KMS-11 (cell line): Measurements from ENCODE around the gene CD101.

Experiments
- H2AFZ ChIP-seq: fragments of 200-600 bp; sonication (generic); 2 replicates; pipeline ENCODE4 v1.6.1; 2016; ENCODE audit warnings: antibody characterized with exemption, mixed run types, low read depth
- H3K27ac ChIP-seq: fragments of 200-600 bp; sonication (generic); 2 replicates; pipeline ENCODE4 v1.6.1; 2016; ENCODE audit warnings: mild to moderate bottlenecking, mixed run types
- H3K27me3 ChIP-seq: fragments of 200-600 bp; sonication (generic); 2 replicates; pipeline ENCODE4 v1.6.1; 2017; ENCODE audit warnings: mild to moderate bottlenecking, low read depth, mixed run types, moderate library complexity; ENCODE audit not compliant: insufficient read depth
- H3K36me3 ChIP-seq: fragments of 200-600 bp; sonication (generic); 2 replicates; pipeline ENCODE4 v1.6.1; 2017; ENCODE audit warnings: mild to moderate bottlenecking, mixed run types; ENCODE audit not compliant: insufficient read depth
- H3K4me1 ChIP-seq: fragments of 200-600 bp; sonication (generic); 2 replicates; pipeline ENCODE4 v1.6.1; 2016; ENCODE audit warnings: mild to moderate bottlenecking, low read depth, mixed run types; ENCODE audit not compliant: poor library complexity, severe bottlenecking
- H3K4me2 ChIP-seq: fragments of 200-600 bp; sonication (generic); 2 replicates; pipeline ENCODE4 v1.7.0; 2016; ENCODE audit warnings: mild to moderate bottlenecking, mixed run types
- H3K4me3 ChIP-seq: fragments of 200-600 bp; sonication (generic); IDR thresholded peaks from 2 replicates; pipeline ENCODE4 v1.6.1; 2017; ENCODE audit warnings: low read depth, low read length, mixed read lengths; ENCODE audit not compliant: insufficient read depth
- H3K79me2 ChIP-seq: fragments of 200-600 bp; sonication (generic); 2 replicates; pipeline ENCODE4 v1.6.1; 2016; ENCODE audit warnings: low read depth, mixed run types; ENCODE audit not compliant: insufficient read depth
- H3K9ac ChIP-seq: fragments of 200-600 bp; sonication (generic); 2 replicates; pipeline ENCODE4 v1.6.1; 2016; ENCODE audit warnings: mild to moderate bottlenecking, mixed run types
- H4K20me1 ChIP-seq: fragments of 200-600 bp; sonication (generic); 2 replicates; pipeline ENCODE4 v1.6.1; 2016; ENCODE audit warnings: mild to moderate bottlenecking, mixed run types; ENCODE audit not compliant: insufficient read depth
- CTCF ChIP-seq: fragments of 200-600 bp; sonication (generic); conservative IDR thresholded peaks from 2 replicates; pipeline ENCODE4 v1.6.1; 2017; ENCODE audit warnings: low read depth, mild to moderate bottlenecking, antibody characterized with exemption, low read length, moderate library complexity, mixed read lengths

Gene CD101

DNA sequence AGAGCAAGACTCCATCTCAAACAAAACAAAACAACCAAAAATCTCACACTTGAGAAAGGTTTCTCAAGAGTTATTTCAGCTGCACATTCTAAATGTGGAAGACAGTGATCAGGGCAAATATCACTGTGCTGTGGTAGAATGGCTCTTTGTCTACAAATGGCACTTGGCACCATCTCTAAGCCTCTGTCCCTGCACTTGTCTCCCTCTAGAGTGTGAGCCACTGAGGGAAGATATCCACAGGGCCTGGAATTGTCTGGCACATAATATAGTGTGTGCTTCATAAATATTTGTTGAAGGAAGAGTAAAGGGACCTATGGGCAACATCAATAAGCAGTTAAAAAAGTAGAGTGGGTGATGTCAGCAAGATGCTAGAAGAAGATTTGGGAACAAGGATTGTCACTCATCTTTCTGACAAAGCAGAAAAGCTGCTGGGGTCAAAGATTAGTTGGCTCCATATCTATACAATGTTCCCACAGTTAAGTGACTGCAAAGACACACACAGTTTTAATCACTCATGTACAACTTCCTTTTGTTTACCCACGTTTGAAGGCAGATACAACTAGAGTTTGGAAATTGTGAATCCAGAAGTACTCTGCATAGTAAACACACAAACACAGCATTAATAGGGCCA, 19.1 kb downstream of the CD101 start:
- H3K4me2 ChIP-seq: no peak overlapping the region
- H3K27ac ChIP-seq: no peak overlapping the region
- no peak overlapping the region for H3K9ac ChIP-seq
- no peaks in the 10 kb centered on the region for H3K36me3 ChIP-seq
- no peaks in the 10 kb centered on the region for H4K20me1 ChIP-seq
- H3K27me3 ChIP-seq: no peaks in the 10 kb centered on the region
- H3K4me3 ChIP-seq: no peak overlapping the region
- no peak for TF ChIP-seq CTCF
- H3K4me1 ChIP-seq: no peaks in the 10 kb centered on the region
- no peaks in the 10 kb centered on the region for H3K79me2 ChIP-seq
- no peak overlapping the region for H2AFZ ChIP-seq

DNA sequence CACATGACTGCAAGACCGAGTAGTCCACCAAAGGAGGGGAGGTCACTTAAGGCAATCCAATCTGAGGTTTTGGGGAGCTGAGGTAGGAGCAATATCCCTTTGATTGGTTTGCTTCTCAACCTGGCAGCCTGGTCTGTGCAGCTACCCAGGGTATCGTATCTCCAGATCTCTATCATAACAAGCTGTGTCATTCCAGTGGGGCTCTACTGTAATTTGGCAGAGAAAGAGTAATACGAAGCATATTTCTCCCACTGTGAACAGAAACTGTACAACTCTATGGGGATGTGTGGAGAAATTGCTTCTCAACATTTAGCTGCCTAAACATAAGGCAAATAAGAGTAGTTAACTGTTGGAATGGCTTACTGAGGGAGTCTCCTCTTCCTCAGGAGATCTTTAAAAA, 20.6 kb downstream of the CD101 start:
- H3K79me2 ChIP-seq: no peaks in the 10 kb centered on the region
- H3K27me3 ChIP-seq: no peaks in the 10 kb centered on the region
- no peak overlapping the region for H3K9ac ChIP-seq
- H4K20me1 ChIP-seq: no peaks in the 10 kb centered on the region
- H3K36me3 ChIP-seq: no peaks in the 10 kb centered on the region
- no peak for TF ChIP-seq CTCF
- H2AFZ ChIP-seq: no peak overlapping the region
- H3K4me2 ChIP-seq: no peak overlapping the region
- no peak overlapping the region for H3K27ac ChIP-seq
- no peaks in the 10 kb centered on the region for H3K4me1 ChIP-seq
- H3K4me3 ChIP-seq: no peak overlapping the region

DNA sequence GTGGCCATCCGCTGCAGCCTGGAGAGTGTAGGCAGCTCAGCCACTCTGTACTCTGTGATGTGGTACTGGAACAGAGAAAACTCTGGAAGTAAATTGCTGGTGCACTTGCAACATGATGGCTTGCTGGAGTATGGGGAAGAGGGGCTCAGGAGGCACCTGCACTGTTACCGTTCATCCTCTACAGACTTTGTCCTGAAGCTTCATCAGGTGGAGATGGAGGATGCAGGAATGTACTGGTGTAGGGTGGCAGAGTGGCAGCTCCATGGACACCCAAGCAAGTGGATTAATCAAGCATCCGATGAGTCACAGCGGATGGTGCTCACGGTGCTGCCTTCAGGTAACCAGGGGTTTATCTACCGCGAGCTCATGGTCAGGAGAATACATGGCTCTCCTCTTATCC, 24.0 kb downstream of the CD101 start:
- TF ChIP-seq CTCF: no peak
- Histone ChIP-seq H3K27ac (no peak overlapping the region), H3K36me3 (no peaks in the 10 kb centered on the region), H3K9ac (no peak overlapping the region), H2AFZ (no peak overlapping the region), H3K4me3 (no peak overlapping the region), H4K20me1 (no peaks in the 10 kb centered on the region), H3K4me1 (no peaks in the 10 kb centered on the region), H3K79me2 (no peaks in the 10 kb centered on the region), H3K27me3 (no peaks in the 10 kb centered on the region), H3K4me2 (no peak overlapping the region)

DNA sequence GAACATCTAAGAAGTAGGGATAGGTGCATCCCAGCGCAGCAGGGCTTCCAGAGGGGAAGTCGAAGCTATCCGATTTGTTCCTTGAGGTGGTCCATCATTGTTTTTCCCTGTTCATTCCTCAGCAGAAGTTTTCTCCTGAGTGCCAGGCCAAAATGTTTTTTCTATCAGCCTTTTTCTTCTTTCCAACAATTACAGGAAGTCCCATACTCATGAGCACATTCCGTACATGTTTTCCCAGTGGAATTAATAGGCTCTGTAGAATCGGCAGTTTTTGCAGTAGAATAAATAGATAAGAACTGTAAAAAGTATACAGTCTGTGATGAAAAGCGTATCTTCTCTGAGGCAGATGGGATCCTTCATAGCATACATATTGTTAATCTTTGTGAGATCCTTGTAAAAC, 24.8 kb downstream of the CD101 start:
- no peak overlapping the region for H3K4me2 ChIP-seq
- H3K27ac ChIP-seq: no peak overlapping the region
- H3K79me2 ChIP-seq: no peaks in the 10 kb centered on the region
- H4K20me1 ChIP-seq: no peaks in the 10 kb centered on the region
- no peaks in the 10 kb centered on the region for H3K36me3 ChIP-seq
- H3K4me3 ChIP-seq: no peak overlapping the region
- H3K27me3 ChIP-seq: no peaks in the 10 kb centered on the region
- no peaks in the 10 kb centered on the region for H3K4me1 ChIP-seq
- H2AFZ ChIP-seq: no peak overlapping the region
- no peak for TF ChIP-seq CTCF
- no peak overlapping the region for H3K9ac ChIP-seq
